Measurements from ENCODE around the gene PXDN.
"Not testable (repeated sequence)": the region's sequence is repeated elsewhere in the genome, so short reads cannot be mapped to it uniquely, and the experiment has no call there.

The PXDN gene

GRCh38 chr2:1690056-1690775, 54.1 kb downstream of the PXDN start:
- DNase-seq: no peak
- TF ChIP-seq GATA1 (IDR thresholded peaks at IDR 0.05; ENCODE audit: low read depth, low read length): no peak
- TF ChIP-seq POLR2A (IDR thresholded peaks at IDR 0.05; ENCODE audit: low read length): no peak

GRCh38 chr2:1688859-1689258, 55.5 kb downstream of the PXDN start:
- DNase-seq: no peak
- TF ChIP-seq GATA1 (IDR thresholded peaks at IDR 0.05; ENCODE audit: low read depth, low read length) (no peak), POLR2A (IDR thresholded peaks at IDR 0.05; ENCODE audit: low read length) (no peak)

GRCh38 chr2:1688161-1688560, 56.2 kb downstream of the PXDN start:
- DNase-seq: no peak
- TF ChIP-seq POLR2A (IDR thresholded peaks at IDR 0.05; ENCODE audit: low read length) (no peak), GATA1 (IDR thresholded peaks at IDR 0.05; ENCODE audit: low read depth, low read length) (no peak)

- DNase-seq: no peak
- TF ChIP-seq POLR2A (IDR thresholded peaks at IDR 0.05; ENCODE audit: low read length) (no peak), GATA1 (IDR thresholded peaks at IDR 0.05; ENCODE audit: low read depth, low read length) (no peak)
These were observed 57.1 kb downstream of the PXDN start for GRCh38 chr2:1687254-1687653.

GRCh38 chr2:1686784-1687105, 57.6 kb downstream of the PXDN start:
- DNase-seq: no peak
- TF ChIP-seq POLR2A (IDR thresholded peaks at IDR 0.05; ENCODE audit: low read length) (no peak), GATA1 (IDR thresholded peaks at IDR 0.05; ENCODE audit: low read depth, low read length) (no peak)

- no peak for TF ChIP-seq POLR2A (IDR thresholded peaks at IDR 0.05; ENCODE audit: low read length)
- DNase-seq: no peak
These were observed 58.1 kb downstream of the PXDN start for GRCh38 chr2:1685957-1686783.

GRCh38 chr2:1685078-1685956, 59.0 kb downstream of the PXDN start:
- TF ChIP-seq GATA1 (IDR thresholded peaks at IDR 0.05; ENCODE audit: low read depth, low read length): no peak
- no peak for TF ChIP-seq POLR2A (IDR thresholded peaks at IDR 0.05; ENCODE audit: low read length)
- DNase-seq: no peak

GRCh38 chr2:1683297-1683696, 61.0 kb downstream of the PXDN start:
- no peak for DNase-seq
- no peak for TF ChIP-seq GATA1 (IDR thresholded peaks at IDR 0.05; ENCODE audit: low read depth, low read length)
- no peak for TF ChIP-seq POLR2A (IDR thresholded peaks at IDR 0.05; ENCODE audit: low read length)

GRCh38 chr2:1682181-1682440, 62.2 kb downstream of the PXDN start:
- TF ChIP-seq GATA1 (IDR thresholded peaks at IDR 0.05; ENCODE audit: low read depth, low read length) (no peak), POLR2A (IDR thresholded peaks at IDR 0.05; ENCODE audit: low read length) (no peak)
- DNase-seq: no peak

- TF ChIP-seq GATA1 (IDR thresholded peaks at IDR 0.05; ENCODE audit: low read depth, low read length): no peak
- TF ChIP-seq POLR2A (IDR thresholded peaks at IDR 0.05; ENCODE audit: low read length): no peak
- no peak for DNase-seq
These were observed 62.8 kb downstream of the PXDN start for GRCh38 chr2:1681323-1682180.

- DNase-seq: no peak
- TF ChIP-seq GATA1 (IDR thresholded peaks at IDR 0.05; ENCODE audit: low read depth, low read length) (no peak), POLR2A (IDR thresholded peaks at IDR 0.05; ENCODE audit: low read length) (no peak)
These were observed 63.3 kb downstream of the PXDN start for GRCh38 chr2:1681017-1681318.

GRCh38 chr2:1680222-1681016, 63.9 kb downstream of the PXDN start:
- TF ChIP-seq POLR2A (IDR thresholded peaks at IDR 0.05; ENCODE audit: low read length): no peak
- no peak for TF ChIP-seq GATA1 (IDR thresholded peaks at IDR 0.05; ENCODE audit: low read depth, low read length)
- no peak for DNase-seq

GRCh38 chr2:1679488-1680039, 64.8 kb downstream of the PXDN start:
- not testable (repeated sequence) for DNase-seq

- not testable (repeated sequence) for DNase-seq
These were observed 65.2 kb downstream of the PXDN start for GRCh38 chr2:1679065-1679464.
